GM10847 (cell line): ENCODE data around the gene CLPTM1L.

ENCODE experiments used
- POLR2A ChIP-seq: IDR thresholded peaks from 2 replicates; pipeline ENCODE4 v1.6.1; 2011; ENCODE audit not compliant: insufficient read length; ENCODE audit errors: extremely low read depth

Gene CLPTM1L

GRCh38 chr5:1357946-1358725, 13.2 kb upstream of the CLPTM1L start:
- no peak for TF ChIP-seq POLR2A

GRCh38 chr5:1356873-1357787, 12.2 kb upstream of the CLPTM1L start:
- TF ChIP-seq POLR2A, result no peak

DNA sequence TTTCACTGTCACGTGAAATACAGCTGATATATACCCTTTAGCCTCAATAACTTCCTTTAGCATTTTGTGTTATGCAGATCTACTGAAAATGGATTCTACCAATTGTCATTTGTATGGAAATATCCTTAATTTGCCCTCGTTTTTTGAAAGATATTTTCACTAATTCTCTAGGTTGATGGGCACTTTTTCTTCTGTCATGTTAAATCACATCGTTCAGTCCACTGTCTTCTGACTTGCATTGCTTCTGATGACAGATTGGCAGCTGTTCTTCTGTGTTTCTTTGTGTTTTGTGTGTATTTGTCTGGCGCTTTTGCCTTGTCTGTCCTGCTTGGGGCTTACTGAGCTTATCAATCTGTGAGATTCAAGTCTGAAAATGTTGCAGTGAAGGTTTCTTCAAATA, 9.7 kb upstream of the CLPTM1L start:
- no peak for TF ChIP-seq POLR2A

GRCh38 chr5:1352231-1353219, 7.6 kb upstream of the CLPTM1L start:
- TF ChIP-seq POLR2A, result no peak

- TF ChIP-seq POLR2A, result no peak
Measured at GRCh38 chr5:1351156-1351555, 6.3 kb upstream of the CLPTM1L start.

- TF ChIP-seq POLR2A, result no peak
Measured at GRCh38 chr5:1349246-1349645, 4.3 kb upstream of the CLPTM1L start.

DNA sequence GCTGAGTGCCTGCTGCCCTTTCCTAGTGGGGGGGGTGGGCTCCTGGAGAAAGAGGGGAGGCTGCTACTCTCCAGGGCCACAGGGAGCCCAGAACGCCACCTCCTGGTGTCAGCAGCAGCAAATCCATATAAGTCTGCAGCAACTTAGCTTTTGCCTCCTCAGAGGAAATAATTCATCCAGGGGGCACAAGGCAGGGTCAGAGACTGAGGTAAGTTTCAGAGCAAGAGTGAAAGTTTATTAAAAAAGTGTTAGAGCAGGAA, 4.0 kb upstream of the CLPTM1L start:
- no peak for TF ChIP-seq POLR2A

DNA sequence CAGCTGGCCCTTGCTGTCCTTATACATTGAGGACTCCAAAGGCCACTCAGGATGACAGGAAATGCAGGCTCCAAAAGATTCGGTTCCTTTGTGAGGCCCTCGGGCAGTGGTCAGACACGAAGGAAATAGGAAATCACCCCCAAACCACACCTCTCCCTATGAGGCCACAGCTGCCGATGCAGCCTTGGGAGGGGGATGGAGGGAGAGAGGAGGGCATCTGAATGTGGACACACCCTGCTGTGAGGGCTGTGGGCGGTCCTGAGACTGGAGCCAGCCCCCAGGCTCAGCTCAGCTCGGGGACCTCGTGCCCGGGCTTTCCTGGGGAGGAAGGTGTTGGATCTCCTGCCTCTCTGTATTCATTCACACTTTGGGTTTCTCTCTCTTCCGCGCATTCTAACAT, 2.7 kb upstream of the CLPTM1L start:
- TF ChIP-seq POLR2A, result no peak

GRCh38 chr5:1346627-1347440, 1.9 kb upstream of the CLPTM1L start:
- TF ChIP-seq POLR2A, result no peak

DNA sequence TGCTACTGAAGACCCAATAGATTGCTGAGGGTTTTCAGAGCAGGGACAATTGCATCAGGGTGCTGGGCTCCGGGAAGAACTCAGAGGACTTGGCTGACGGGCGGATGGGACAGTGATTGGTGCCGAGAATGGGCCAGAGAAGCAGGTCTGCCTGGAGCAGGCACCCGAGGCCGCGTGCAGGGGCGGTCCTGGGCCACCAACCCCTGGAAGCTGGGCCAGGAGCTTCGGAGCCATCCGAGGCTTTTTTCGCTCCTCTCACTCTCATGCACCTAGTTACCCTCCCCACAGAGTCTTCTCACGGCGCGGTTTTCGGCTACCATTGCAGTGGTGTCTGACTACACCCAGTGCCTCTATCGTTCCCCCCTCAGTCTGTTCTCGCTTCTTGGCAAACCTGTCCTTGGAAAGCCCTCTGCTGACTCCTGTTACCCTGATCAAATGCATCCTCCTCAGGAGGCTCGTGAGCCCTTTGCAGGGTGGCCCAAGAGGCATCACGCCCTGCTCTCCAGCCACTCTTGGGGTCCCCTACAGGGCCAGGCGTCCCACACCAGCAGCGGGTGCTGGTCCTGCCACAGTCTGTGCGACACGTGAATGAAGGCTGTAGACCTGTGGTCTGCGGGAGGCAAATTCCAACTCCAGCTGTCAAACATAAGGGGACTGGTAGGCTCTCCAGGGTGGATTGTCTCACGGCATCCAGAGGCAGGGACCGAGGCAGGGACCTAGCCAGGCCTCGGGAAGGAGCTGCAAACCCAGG, 1.2 kb upstream of the CLPTM1L start:
- TF ChIP-seq POLR2A, result no peak

DNA sequence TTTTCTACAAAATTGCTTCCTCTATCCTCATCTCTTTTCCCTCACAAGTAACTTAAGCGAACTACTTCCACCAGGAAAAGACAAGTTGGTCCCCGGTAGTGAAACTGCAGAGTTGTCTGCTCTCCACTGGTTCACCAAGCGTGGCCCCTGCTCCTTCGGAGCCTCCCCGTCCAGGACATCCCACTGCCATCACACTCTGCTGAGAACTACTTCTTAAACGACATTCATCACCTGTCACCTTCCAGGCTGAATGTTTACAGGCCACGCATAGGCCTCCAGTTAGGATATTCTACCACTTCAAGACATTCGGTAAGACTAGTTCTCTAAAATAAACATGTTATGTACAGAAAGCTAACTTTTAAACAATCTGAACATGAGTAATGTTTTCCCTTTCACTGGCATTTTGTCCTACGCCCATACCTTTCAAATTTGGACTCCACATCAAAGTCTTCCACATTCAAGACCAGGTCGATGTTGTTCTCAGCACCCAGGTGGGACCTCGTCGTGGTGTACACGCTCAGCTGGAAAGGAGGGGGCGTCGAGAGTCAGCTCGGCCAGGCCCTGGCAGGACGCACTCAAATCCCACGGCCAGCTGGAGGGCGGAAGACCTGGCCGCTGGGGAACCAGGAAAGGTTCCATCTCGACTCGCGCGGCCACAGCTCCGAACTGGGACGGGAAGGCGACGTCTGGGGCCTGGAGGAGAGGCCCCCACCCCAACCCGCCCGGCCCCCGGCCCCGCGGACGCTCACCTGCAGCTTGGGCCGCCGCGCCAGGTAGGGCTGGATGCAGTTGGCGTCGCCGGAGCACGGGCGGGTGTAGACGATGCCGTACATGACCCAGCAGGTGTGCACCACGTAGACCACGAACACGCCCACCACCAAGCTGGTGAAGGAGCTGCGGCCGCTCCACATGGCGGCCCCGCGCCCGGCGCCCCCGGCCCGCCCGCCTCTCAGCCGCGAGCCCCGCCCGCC, 683 bp downstream of the CLPTM1L start:
- no peak for TF ChIP-seq POLR2A

DNA sequence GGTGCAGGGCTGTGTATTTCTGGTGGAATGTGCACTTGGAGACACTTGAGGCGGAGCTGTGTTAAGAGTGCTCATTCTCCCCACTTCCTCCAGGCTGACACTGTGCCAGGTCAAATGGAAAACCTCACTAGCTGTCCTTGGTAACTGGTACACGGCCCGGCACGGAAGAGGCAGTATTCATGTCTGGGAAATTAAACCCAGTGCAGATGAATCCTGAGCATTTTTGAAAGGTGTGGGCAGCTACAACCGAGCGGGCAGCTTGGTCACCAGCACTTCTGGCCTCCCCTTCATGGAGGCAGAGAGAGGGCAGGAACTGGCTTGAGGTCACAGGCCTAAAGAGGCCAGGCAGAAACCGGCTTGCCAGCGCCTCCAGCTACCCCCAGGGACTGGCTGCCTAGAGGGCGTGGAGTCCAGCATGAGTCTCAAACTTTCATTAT, 1.6 kb downstream of the CLPTM1L start:
- no peak for TF ChIP-seq POLR2A

- no peak for TF ChIP-seq POLR2A
Measured at GRCh38 chr5:1342268-1342667, 2.6 kb downstream of the CLPTM1L start.

GRCh38 chr5:1341863-1342262, 3.0 kb downstream of the CLPTM1L start:
- TF ChIP-seq POLR2A, result no peak
